NCI-H128 (cell line): ENCODE measurements around the gene DIS3L2.

Source experiments
- DNase-seq: peaks from one replicate; lab custom pipeline; 2025; ENCODE audit not compliant: unreplicated experiment; lab: John Stamatoyannopoulos, UW

The DIS3L2 gene

GRCh38 chr2:232219932-232220331, 258.4 kb downstream of the DIS3L2 start:
- DNase-seq, result no peak

GRCh38 chr2:232225429-232225828, 263.9 kb downstream of the DIS3L2 start:
- no peak for DNase-seq

- DNase-seq, result no peak
Measured at GRCh38 chr2:232225895-232226294, 264.4 kb downstream of the DIS3L2 start.

GRCh38 chr2:232228332-232228731, 266.8 kb downstream of the DIS3L2 start:
- no peak for DNase-seq

- no peak for DNase-seq
Measured at GRCh38 chr2:232228971-232229894, 267.7 kb downstream of the DIS3L2 start.

- no peak for DNase-seq
Measured at GRCh38 chr2:232229911-232230310, 268.4 kb downstream of the DIS3L2 start.

GRCh38 chr2:232230560-232230959, 269.0 kb downstream of the DIS3L2 start:
- DNase-seq, result no peak

GRCh38 chr2:232231554-232231953, 270.0 kb downstream of the DIS3L2 start:
- DNase-seq, result no peak

- no peak for DNase-seq
Measured at GRCh38 chr2:232232915-232233314, 271.4 kb downstream of the DIS3L2 start.

- no peak for DNase-seq
Measured at GRCh38 chr2:232234922-232235615, 273.6 kb downstream of the DIS3L2 start.

- no peak for DNase-seq
Measured at GRCh38 chr2:232235716-232236115, 274.2 kb downstream of the DIS3L2 start.

- DNase-seq, result no peak
Measured at GRCh38 chr2:232236200-232236599, 274.7 kb downstream of the DIS3L2 start.

- DNase-seq, result no peak
Measured at GRCh38 chr2:232237464-232237863, 276.0 kb downstream of the DIS3L2 start.

- no peak for DNase-seq
Measured at GRCh38 chr2:232238108-232238507, 276.6 kb downstream of the DIS3L2 start.

- no peak for DNase-seq
Measured at GRCh38 chr2:232238596-232238995, 277.1 kb downstream of the DIS3L2 start.

- DNase-seq, result no peak
Measured at GRCh38 chr2:232239951-232240681, 278.6 kb downstream of the DIS3L2 start.

- no peak for DNase-seq
Measured at GRCh38 chr2:232240906-232241305, 279.4 kb downstream of the DIS3L2 start.

GRCh38 chr2:232242316-232242715, 280.8 kb downstream of the DIS3L2 start:
- DNase-seq, result no peak

- DNase-seq, result no peak
Measured at GRCh38 chr2:232245111-232245510, 283.6 kb downstream of the DIS3L2 start.

- DNase-seq, result no peak
Measured at GRCh38 chr2:232246245-232246644, 284.7 kb downstream of the DIS3L2 start.

- no peak for DNase-seq
Measured at GRCh38 chr2:232249096-232249495, 287.6 kb downstream of the DIS3L2 start.
